ENCODE results near the gene GSTK1. TPM values are rescaled to one million over a fixed set of nuclear protein-coding genes. Genes with fewer than 3 reads are reported as not detected.

Gene GSTK1
- total and polyA plus RNA-seq, 9 of the 15 experiments (the other 6 are each of a cell fraction or from before 2014, with no cell fraction given), result 155 to 441 (median 233) TPM

- TF ChIP-seq HEY1 (CRISPR knock-in tag; IDR thresholded peaks at IDR 0.05; ENCODE audit: borderline replicate concordance), result no peak
- TF ChIP-seq NCOR1 (IDR thresholded peaks at IDR 0.05), result no peak
- TF ChIP-seq ZSCAN29 (IDR thresholded peaks at IDR 0.05), result 0 out of 2 replicates have a peak, but pooled peaks have one; percentile 26
- TF ChIP-seq CXXC5 (CRISPR knock-in tag; IDR thresholded peaks at IDR 0.05), result peak; percentile 62
- TF ChIP-seq FIP1L1 (IDR thresholded peaks at IDR 0.05; ENCODE audit: low read depth, low read length, poor library complexity, severe bottlenecking), result peak; percentile 45
- TF ChIP-seq POLR2G (IDR thresholded peaks at IDR 0.05; ENCODE audit: low read depth, low read length), result peak; percentile 99
- TF ChIP-seq ZNF407 (IDR thresholded peaks at IDR 0.05; ENCODE audit: low read depth), result no peak
- TF ChIP-seq ZNF311 (CRISPR knock-in tag; IDR thresholded peaks at IDR 0.05), result no peak
- no peak for TF ChIP-seq SP2 (IDR thresholded peaks at IDR 0.05; ENCODE audit: extremely low read depth, low read depth, low read length, poor library complexity, severe bottlenecking)
- 0 out of 2 replicates have a peak, but pooled peaks have one; percentile 29 for TF ChIP-seq ERF (CRISPR knock-in tag; IDR thresholded peaks at IDR 0.05)
- peak; percentile 85 for TF ChIP-seq TFAP4 (CRISPR knock-in tag; IDR thresholded peaks at IDR 0.05; ENCODE audit: borderline replicate concordance)
- TF ChIP-seq LARP7 (IDR thresholded peaks at IDR 0.05), result 0 out of 2 replicates have a peak, but pooled peaks have one; percentile 20
- TF ChIP-seq GABPA (tag; conservative IDR thresholded peaks at IDR 0.05; ENCODE audit: low read depth), result peak; percentile 80
- TF ChIP-seq, protein P1, sequence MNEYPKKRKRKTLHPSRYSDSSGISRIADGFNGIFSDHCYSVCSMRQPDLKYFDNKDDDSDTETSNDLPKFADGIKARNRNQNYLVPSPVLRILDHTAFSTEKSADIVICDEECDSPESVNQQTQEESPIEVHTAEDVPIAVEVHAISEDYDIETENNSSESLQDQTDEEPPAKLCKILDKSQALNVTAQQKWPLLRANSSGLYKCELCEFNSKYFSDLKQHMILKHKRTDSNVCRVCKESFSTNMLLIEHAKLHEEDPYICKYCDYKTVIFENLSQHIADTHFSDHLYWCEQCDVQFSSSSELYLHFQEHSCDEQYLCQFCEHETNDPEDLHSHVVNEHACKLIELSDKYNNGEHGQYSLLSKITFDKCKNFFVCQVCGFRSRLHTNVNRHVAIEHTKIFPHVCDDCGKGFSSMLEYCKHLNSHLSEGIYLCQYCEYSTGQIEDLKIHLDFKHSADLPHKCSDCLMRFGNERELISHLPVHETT (CRISPR knock-in tag; conservative IDR thresholded peaks at IDR 0.05 in 1 of 2, IDR thresholded peaks at IDR 0.05 in 1 of 2), result no peak
- peak; percentile 83 for TF ChIP-seq HDAC2 (IDR thresholded peaks at IDR 0.05)
- TF ChIP-seq MEF2A (IDR thresholded peaks at IDR 0.05; ENCODE audit: control insufficient read depth, low read depth, low read length), result no peak
Measured at GRCh38 chr7:143263266-143264195, at the start of gene GSTK1 (continued).

Data from K562 (cell line).